ENCODE measurements around the gene STOX1.
"Not testable (repeated sequence)": the region's sequence is repeated elsewhere in the genome, so short reads cannot be mapped to it uniquely, and the experiment has no call there.

STOX1 gene

GRCh38 chr10:68826764-68827591 lies at the start of gene STOX1:
STOX1 (plus strand) TSS chr10:68827531; CDS start chr10:68827624, 93 bp downstream.
- DNase-seq: peak; percentile 38

- DNase-seq: no peak
Observed at GRCh38 chr10:68781613-68782574, 45.4 kb upstream of the STOX1 start.

- no peak for DNase-seq
Observed at GRCh38 chr10:68784476-68784875, 42.9 kb upstream of the STOX1 start.

- DNase-seq: no peak
Observed at GRCh38 chr10:68787813-68788212, 39.5 kb upstream of the STOX1 start.

GRCh38 chr10:68790476-68790875 lies 36.9 kb upstream of the STOX1 start:
- DNase-seq: no peak

- no peak for DNase-seq
Observed at GRCh38 chr10:68792115-68792514, 35.2 kb upstream of the STOX1 start.

- no peak for DNase-seq
Observed at GRCh38 chr10:68795886-68796532, 31.3 kb upstream of the STOX1 start.

GRCh38 chr10:68796605-68797004 lies 30.7 kb upstream of the STOX1 start:
- no peak for DNase-seq

GRCh38 chr10:68800211-68800610 lies 27.1 kb upstream of the STOX1 start:
- no peak for DNase-seq

- DNase-seq: no peak
Observed at GRCh38 chr10:68804692-68805091, 22.6 kb upstream of the STOX1 start.

GRCh38 chr10:68810830-68811229 lies 16.5 kb upstream of the STOX1 start:
- DNase-seq: not testable (repeated sequence)

- DNase-seq: no peak
Observed at GRCh38 chr10:68811314-68812009, 15.9 kb upstream of the STOX1 start.

GRCh38 chr10:68812420-68812819 lies 14.9 kb upstream of the STOX1 start:
- DNase-seq: no peak

- no peak for DNase-seq
Observed at GRCh38 chr10:68813559-68813958, 13.8 kb upstream of the STOX1 start.

GRCh38 chr10:68816796-68817412 lies 10.4 kb upstream of the STOX1 start:
- no peak for DNase-seq

- not testable (repeated sequence) for DNase-seq
Observed at GRCh38 chr10:68820359-68820758, 7.0 kb upstream of the STOX1 start.

GRCh38 chr10:68822626-68823025 lies 4.7 kb upstream of the STOX1 start:
- DNase-seq: not testable (repeated sequence)

GRCh38 chr10:68827592-68827959 lies 245 bp downstream of the STOX1 start:
- not testable (repeated sequence) for DNase-seq

- DNase-seq: not testable (repeated sequence)
Observed at GRCh38 chr10:68828083-68828601, 811 bp downstream of the STOX1 start.

GRCh38 chr10:68828833-68829232 lies 1.5 kb downstream of the STOX1 start:
- DNase-seq: no peak

- DNase-seq: no peak
Observed at GRCh38 chr10:68829521-68829920, 2.2 kb downstream of the STOX1 start.

- DNase-seq: no peak
Observed at GRCh38 chr10:68829952-68830351, 2.6 kb downstream of the STOX1 start.
